ENCODE data around the gene CNR2.
"Not testable (repeated sequence)": the region's sequence is repeated elsewhere in the genome, so short reads cannot be mapped to it uniquely, and the experiment has no call there.

CNR2 gene

GRCh38 chr1:23827717-23828116 is 85.4 kb downstream of the CNR2 start:
- no peak for DNase-seq

- not testable (repeated sequence) for DNase-seq
Measured at GRCh38 chr1:23826590-23826989, 86.6 kb downstream of the CNR2 start.

GRCh38 chr1:23825762-23826522 is 87.2 kb downstream of the CNR2 start:
- DNase-seq = no peak

GRCh38 chr1:23825076-23825761 is 87.9 kb downstream of the CNR2 start, which contains the start of gene HMGCL:
Gene HMGCL (minus strand): TSS chr1:23825429. CDS start chr1:23825415, 14 bp downstream.
- DNase-seq = peak; percentile 72

- DNase-seq = no peak
Measured at GRCh38 chr1:23824711-23825075, 88.5 kb downstream of the CNR2 start.

- no peak for DNase-seq
Measured at GRCh38 chr1:23823767-23824166, 89.4 kb downstream of the CNR2 start.

All from NCI-H748 treated with DMSO at 0.1 percent for 48 hours (cell line).